HEK293T (cell line): ENCODE measurements around the gene TIMM10.

ENCODE experiments used
- SP1 ChIP-seq: fragments of 450-650 bp; IDR thresholded peaks from 2 replicates; pipeline ENCODE4 v1.6.1; 2017
- TARDBP ChIP-seq: fragments of 450-650 bp; IDR thresholded peaks from 2 replicates; pipeline ENCODE4 v1.6.1; 2016
- ZNF384 ChIP-seq: fragments of 450-650 bp; IDR thresholded peaks from 2 replicates; pipeline ENCODE4 v1.6.1; 2016

- TF ChIP-seq TARDBP (no peak), ZNF384 (no peak), SP1 (no peak)
Observed at GRCh38 chr11:57544566-57544965, 14.0 kb upstream of the TIMM10 start.
